Prostate gland (tissue), 2 donors: ENCODE results near the gene MLC1. TPM values are rescaled to one million over a fixed set of nuclear protein-coding genes. Genes with fewer than 3 reads are reported as not detected.
"Not testable (repeated sequence)": the region's sequence is repeated elsewhere in the genome, so short reads cannot be mapped to it uniquely, and the experiment has no call there.

ENCODE experiments used
- DNase-seq: peaks from one replicate; pipeline ENCODE4 v3.0.0-alpha.2; 2019; ENCODE audit warnings: low spot score
- H3K27ac ChIP-seq, 2 donors: fragments of 200-600 bp; sonication (generic); 2 replicates each; pipeline ENCODE4 v1.5.1; 2017 to 2019
- H3K27me3 ChIP-seq: fragments of 200-600 bp; sonication (generic); replicated peaks from 2 replicates; pipeline ENCODE4 v1.5.1; 2019; ENCODE audit not compliant: insufficient read depth
- H3K36me3 ChIP-seq, 2 donors: fragments of 200-600 bp; sonication (generic); 1 replicate in 1 of 2; 2 replicates in 1 of 2; pipeline versions ENCODE4 v1.5.1 to v1.8.1; 2017 to 2019
- H3K4me1 ChIP-seq: fragments of 200-600 bp; sonication (generic); replicated peaks from 2 replicates; pipeline ENCODE4 v1.5.1; 2019
- H3K4me3 ChIP-seq, 2 donors: fragments of 200-600 bp; sonication (generic); 2 replicates each; pipeline ENCODE4 v1.5.1; 2017 to 2019
- H3K9me3 ChIP-seq: fragments of 200-600 bp; sonication (generic); 2 replicates; pipeline ENCODE4 v1.5.1; 2017
- CTCF ChIP-seq, 4 experiments: fragments of 200-600 bp in 2 of 4; fragments of 450-650 bp in 2 of 4; sonication (generic) in 2 of 4; IDR thresholded peaks; 1 replicate in 3 of 4; 2 replicates in 1 of 4; pipeline ENCODE4 v1.5.1; 2016 to 2019; ENCODE audit warnings: antibody characterized with exemption in 4 of 4, mild to moderate bottlenecking in 2 of 4, moderate library complexity in 2 of 4
- POLR2A ChIP-seq: fragments of 450-650 bp; IDR thresholded peaks from one replicate; pipeline ENCODE4 v1.6.1; 2016; ENCODE audit warnings: antibody characterized with exemption, mild to moderate bottlenecking
- POLR2AphosphoS5 ChIP-seq: sonication (generic); formaldehyde crosslinking; IDR thresholded peaks from one replicate; pipeline ENCODE4 v1.6.1; 2017; ENCODE audit warnings: antibody characterized with exemption
- WGBS: methylation state at CpG from one replicate; pipeline ENCODE4 v1.1.5; 2018; 5-methylcytosine and 5-hydroxymethylcytosine counted together
- intact Hi-C: fragments of 100-400 bp; cut with DNase I; formaldehyde crosslinking; loops from one replicate; pipeline ENCODE4 v1.14.2; 2022
- total RNA-seq, 2 donors: library from RNA; depleted of rRNA; stranded (reverse); fragments of >200 nt; gene quantifications; one replicate each; pipeline ENCODE4 v1.1.0, GENCODE V29; 2016

MLC1 gene
- total RNA-seq, 2 donors from 2014 or later: 0.68 to 1.1 TPM

GRCh38 chr22:50089231-50089630 is 4.0 kb upstream of the MLC1 start:
- Histone ChIP-seq H3K9me3 (no peaks in the 10 kb centered on the region), H3K27me3 (no peaks in the 10 kb centered on the region), H3K4me3 (no peak overlapping the region), H3K27ac (no peak overlapping the region), H3K36me3 (no peaks in the 10 kb centered on the region), H3K4me1 (no peaks in the 10 kb centered on the region)
- 89% methylated on average over 11 of the region's 11 CpGs for WGBS
- intact Hi-C loops: loop anchor here (10.0 kb wide), 1 partner anchor 46 kb away; no protein-coding TSS in a partner anchor
- TF ChIP-seq POLR2AphosphoS5 (no peak), CTCF (IDR thresholded peaks at IDR 0.05) (no peak)
- no peak for DNase-seq

GRCh38 chr22:50088096-50088495 is 2.9 kb upstream of the MLC1 start:
- Histone ChIP-seq H3K27me3 (peaks cover 6% of the 10 kb centered on the region), H3K9me3 (no peaks in the 10 kb centered on the region), H3K4me1 (no peaks in the 10 kb centered on the region), H3K4me3 (no peak overlapping the region), H3K36me3 (no peaks in the 10 kb centered on the region), H3K27ac (no peak overlapping the region)
- no peak for TF ChIP-seq POLR2AphosphoS5
- TF ChIP-seq CTCF (IDR thresholded peaks at IDR 0.05): no peak
- TF ChIP-seq POLR2A: no peak
- 95% methylated on average over 12 of the region's 12 CpGs for WGBS
- intact Hi-C loops: loop anchor here (10.0 kb wide), 1 partner anchor 47 kb away; no protein-coding TSS in a partner anchor
- DNase-seq: no peak

GRCh38 chr22:50087646-50088045 is 2.4 kb upstream of the MLC1 start:
- Histone ChIP-seq H3K9me3 (no peaks in the 10 kb centered on the region), H3K4me1 (no peaks in the 10 kb centered on the region), H3K27ac (no peak overlapping the region), H3K36me3 (no peaks in the 10 kb centered on the region), H3K4me3 (no peak overlapping the region), H3K27me3 (peaks cover 6% of the 10 kb centered on the region)
- intact Hi-C loops: loop anchor here (10.0 kb wide), 1 partner anchor 47 kb away; no protein-coding TSS in a partner anchor
- no peak for DNase-seq
- TF ChIP-seq POLR2AphosphoS5: no peak
- TF ChIP-seq CTCF (IDR thresholded peaks at IDR 0.05): no peak
- TF ChIP-seq POLR2A: no peak
- WGBS: 89% methylated on average over 8 of the region's 12 CpGs

GRCh38 chr22:50086975-50087374 is 1.7 kb upstream of the MLC1 start:
- H3K36me3 ChIP-seq: not testable (repeated sequence)

GRCh38 chr22:50086526-50086925 is 1.3 kb upstream of the MLC1 start:
- TF ChIP-seq POLR2AphosphoS5 (no peak), CTCF (IDR thresholded peaks at IDR 0.05) (no peak), POLR2A (no peak)
- no peaks in the 10 kb centered on the region for H3K36me3 ChIP-seq
- no peak overlapping the region for H3K4me3 ChIP-seq
- no peak for DNase-seq
- peaks cover 6% of the 10 kb centered on the region for H3K27me3 ChIP-seq
- 41% methylated on average over 5 of the region's 5 CpGs for WGBS
- H3K9me3 ChIP-seq: no peaks in the 10 kb centered on the region
- H3K27ac ChIP-seq: no peak overlapping the region
- intact Hi-C loops: loop anchor here (10.0 kb wide), 1 partner anchor 48 kb away; no protein-coding TSS in a partner anchor
- H3K4me1 ChIP-seq: no peaks in the 10 kb centered on the region

More at GRCh38 chr22:50086975-50087374, 1.7 kb upstream of the MLC1 start:
- H3K4me1 ChIP-seq, DNase-seq, H3K9me3 ChIP-seq, H3K27me3 ChIP-seq, H3K4me3 ChIP-seq: not testable (repeated sequence)
- intact Hi-C loops: loop anchor here (10.0 kb wide), 1 partner anchor 48 kb away; no protein-coding TSS in a partner anchor
- peak overlapping the region in 1 of 2 donors; percentile 3 for H3K27ac ChIP-seq
- 81% methylated on average over 4 of the region's 4 CpGs for WGBS
